Liver (tissue), 9 donors: ENCODE data around the gene C3orf49. TPM values are rescaled to one million over a fixed set of nuclear protein-coding genes. Genes with fewer than 3 reads are reported as not detected.

Experiments
- DNase-seq: peaks from one replicate; pipeline ENCODE4 v3.0.0-alpha.2; 2017; ENCODE audit warnings: low spot score
- H3K27ac ChIP-seq, 2 donors: one replicate each; pipeline ENCODE4 v1.7.0; 2013; ENCODE audit warnings: inconsistent platforms in 2 of 2, low read length in 2 of 2, control low read depth in 1 of 2, low read depth in 1 of 2, mild to moderate bottlenecking in 1 of 2
- H3K27me3 ChIP-seq, 4 donors: one replicate each; pipeline versions ENCODE4 v1.6.1 to v1.7.0; 2013; ENCODE audit warnings: low read length in 3 of 4, inconsistent platforms in 1 of 4, mild to moderate bottlenecking in 1 of 4, moderate library complexity in 1 of 4; ENCODE audit not compliant: control insufficient read depth in 4 of 4, insufficient read depth in 4 of 4
- H3K36me3 ChIP-seq, 4 donors: one replicate each; pipeline versions ENCODE4 v1.6.1 to v1.7.0; 2013; ENCODE audit warnings: low read length in 3 of 4, mild to moderate bottlenecking in 3 of 4, low read depth in 1 of 4, moderate library complexity in 1 of 4; ENCODE audit not compliant: control insufficient read depth in 4 of 4, insufficient read depth in 3 of 4
- H3K4me1 ChIP-seq, 4 donors: one replicate each; pipeline versions ENCODE4 v1.6.1 to v1.7.0; 2013; ENCODE audit warnings: low read length in 3 of 4, mild to moderate bottlenecking in 3 of 4, moderate library complexity in 1 of 4; ENCODE audit not compliant: control insufficient read depth in 4 of 4, insufficient read depth in 4 of 4
- H3K4me3 ChIP-seq, 3 donors: one replicate each; pipeline versions ENCODE4 v1.6.1 to v1.7.0; 2013; ENCODE audit warnings: low read length in 3 of 3, control low read depth in 1 of 3, low read depth in 1 of 3, mild to moderate bottlenecking in 1 of 3
- H3K9ac ChIP-seq, 2 donors: one replicate each; pipeline ENCODE4 v1.7.0; 2013; ENCODE audit warnings: low read length in 2 of 2, mild to moderate bottlenecking in 2 of 2, moderate library complexity in 2 of 2, control low read depth in 1 of 2, low read depth in 1 of 2
- H3K9me3 ChIP-seq, 4 donors: one replicate each; pipeline versions ENCODE4 v1.6.1 to v1.7.0; 2013; ENCODE audit warnings: low read length in 3 of 4; ENCODE audit not compliant: control insufficient read depth in 4 of 4
- ATF3 ChIP-seq: IDR thresholded peaks from 2 replicates; pipeline ENCODE4 v1.6.1; 2016; ENCODE audit warnings: antibody characterized with exemption
- CTCF ChIP-seq: fragments of 150-350 bp; IDR thresholded peaks from 2 replicates; pipeline ENCODE4 v1.5.1; 2017; ENCODE audit warnings: improper control_type of control experiment, low read depth, low read length; ENCODE audit not compliant: missing input control
- EGR1 ChIP-seq, 2 donors: IDR thresholded peaks; 2 replicates each; pipeline ENCODE4 v1.6.1; 2016 to 2018; ENCODE audit warnings: antibody characterized with exemption in 2 of 2, low read depth in 2 of 2
- FOXA1 ChIP-seq: IDR thresholded peaks from 2 replicates; pipeline ENCODE4 v1.6.1; 2016; ENCODE audit warnings: antibody characterized with exemption
- FOXA2 ChIP-seq: IDR thresholded peaks from 2 replicates; pipeline ENCODE4 v1.6.1; 2016; ENCODE audit warnings: antibody characterized with exemption
- GABPA ChIP-seq, 2 donors: IDR thresholded peaks in 1 of 2; conservative IDR thresholded peaks in 1 of 2; 2 replicates each; pipeline ENCODE4 v1.6.1; 2016; ENCODE audit warnings: antibody characterized with exemption in 2 of 2, mild to moderate bottlenecking in 1 of 2, moderate library complexity in 1 of 2
- HNF4A ChIP-seq, 2 donors: conservative IDR thresholded peaks; 2 replicates each; pipeline ENCODE4 v1.6.1; 2016; ENCODE audit warnings: antibody characterized with exemption in 2 of 2, mild to moderate bottlenecking in 2 of 2
- HNF4G ChIP-seq: IDR thresholded peaks from 2 replicates; pipeline ENCODE4 v1.6.1; 2016; ENCODE audit warnings: antibody characterized with exemption
- JUND ChIP-seq, 2 donors: IDR thresholded peaks; 2 replicates each; pipeline ENCODE4 v1.6.1; 2016; ENCODE audit warnings: antibody characterized with exemption in 2 of 2
- MAX ChIP-seq: IDR thresholded peaks from 2 replicates; pipeline ENCODE4 v1.6.1; 2016; ENCODE audit warnings: antibody characterized with exemption
- NR2F2 ChIP-seq: IDR thresholded peaks from 2 replicates; pipeline ENCODE4 v1.6.1; 2016; ENCODE audit warnings: antibody characterized with exemption
- REST ChIP-seq: IDR thresholded peaks from 2 replicates; pipeline ENCODE4 v1.6.1; 2016; ENCODE audit warnings: antibody characterized with exemption, mild to moderate bottlenecking
- RXRA ChIP-seq, 2 donors: IDR thresholded peaks; 2 replicates each; pipeline ENCODE4 v1.6.1; 2017 to 2018; ENCODE audit warnings: antibody characterized with exemption in 2 of 2, mild to moderate bottlenecking in 1 of 2
- SP1 ChIP-seq: IDR thresholded peaks from 2 replicates; pipeline ENCODE4 v1.6.1; 2018; ENCODE audit warnings: antibody characterized with exemption, mild to moderate bottlenecking
- TAF1 ChIP-seq: conservative IDR thresholded peaks from 2 replicates; pipeline ENCODE4 v1.6.1; 2016; ENCODE audit warnings: antibody characterized with exemption, mild to moderate bottlenecking
- YY1 ChIP-seq: IDR thresholded peaks from 2 replicates; pipeline ENCODE4 v1.6.1; 2016; ENCODE audit warnings: antibody characterized with exemption, mild to moderate bottlenecking
- ZBTB33 ChIP-seq: IDR thresholded peaks from 2 replicates; pipeline ENCODE4 v1.6.1; 2016; ENCODE audit warnings: antibody characterized with exemption
- WGBS: extraction: QIAGEN DNeasy Blood & Tissue Kit; methylation state at CpG from one replicate; pipeline ENCODE4 v1.1.7; 2013; 5-methylcytosine and 5-hydroxymethylcytosine counted together
- polyA plus RNA-seq, 2 donors: library from polyadenylated mRNA; stranded (reverse) in 1 of 2; unstranded in 1 of 2; fragments of 200-250 nt in 1 of 2; fragments of >200 nt in 1 of 2; fragmentation: Nextera tagmentation in 1 of 2; extraction: Ambion mirVana in 1 of 2; gene quantifications; one replicate each; pipeline versions ENCODE4 v1.2.1 to v1.2.3, GENCODE V29; 2013 to 2015
- total RNA-seq, 2 donors: library from RNA; depleted of rRNA; stranded (reverse); fragments of >200 nt; gene quantifications; one replicate each; pipeline ENCODE4 v1.2.3, GENCODE V29; 2014
- donor health status: healthy.
- donor health status: healthy.
- donor health status: healthy.
- donor health status: healthy.
- donor health status: healthy.

C3orf49 gene
- total and polyA plus RNA-seq, 4 donors: 0.13 TPM; not detected in 3

- H3K4me3 ChIP-seq: peak overlapping the region; percentile 69 to 100 (median 81)
- H3K36me3 ChIP-seq: no peaks in the 10 kb centered on the region
- peak; percentile 57 for DNase-seq
- no peak for TF ChIP-seq YY1
- TF ChIP-seq HNF4G: no peak
- TF ChIP-seq SP1: no peak
- no peak for TF ChIP-seq HNF4A (conservative IDR thresholded peaks at IDR 0.05)
- TF ChIP-seq TAF1: no peak
- no peak for TF ChIP-seq EGR1 (IDR thresholded peaks at IDR 0.05; ENCODE audit: low read depth in 2 of 2)
- no peak for TF ChIP-seq FOXA1
- no peak for TF ChIP-seq ZBTB33
- TF ChIP-seq REST: no peak
- TF ChIP-seq JUND (IDR thresholded peaks at IDR 0.05): no peak
- no peak for TF ChIP-seq NR2F2
- TF ChIP-seq MAX: no peak
- TF ChIP-seq GABPA (IDR thresholded peaks at IDR 0.05 in 1 of 2, conservative IDR thresholded peaks at IDR 0.05 in 1 of 2): no peak
- TF ChIP-seq FOXA2: no peak
- no peak for TF ChIP-seq RXRA (IDR thresholded peaks at IDR 0.05)
- TF ChIP-seq ATF3: no peak
- H3K27me3 ChIP-seq: no peaks in the 10 kb centered on the region
- no peaks in the 10 kb centered on the region for H3K9me3 ChIP-seq
- H3K4me1 ChIP-seq: peaks cover 0 to 13% (median 11%) of the 10 kb centered on the region in 4 donors
- peak overlapping the region; percentile 45 to 86 for H3K9ac ChIP-seq
- under 1% methylated on average over 93 of the region's 93 CpGs for WGBS
- peak overlapping the region; percentile 81 to 82 for H3K27ac ChIP-seq
Measured at GRCh38 chr3:63864008-63864964, 45.2 kb downstream of the C3orf49 start.

- Histone ChIP-seq H3K27ac (peak overlapping the region; percentile 81 to 82), H3K9me3 (no peaks in the 10 kb centered on the region), H3K4me1 (peaks cover 0 to 13% (median 11%) of the 10 kb centered on the region in 4 donors), H3K4me3 (peak overlapping the region; percentile 69 to 100 (median 81)), H3K27me3 (no peaks in the 10 kb centered on the region), H3K36me3 (no peaks in the 10 kb centered on the region), H3K9ac (peak overlapping the region; percentile 45 to 86)
- no peak for DNase-seq
- 11% methylated on average over 3 of the region's 3 CpGs for WGBS
- TF ChIP-seq SP1: no peak
- TF ChIP-seq ZBTB33: no peak
- TF ChIP-seq FOXA2: no peak
- TF ChIP-seq EGR1 (IDR thresholded peaks at IDR 0.05; ENCODE audit: low read depth in 2 of 2): no peak
- TF ChIP-seq MAX: no peak
- TF ChIP-seq RXRA (IDR thresholded peaks at IDR 0.05): no peak
- TF ChIP-seq JUND (IDR thresholded peaks at IDR 0.05): no peak
- TF ChIP-seq YY1: no peak
- no peak for TF ChIP-seq HNF4G
- TF ChIP-seq CTCF: no peak
- TF ChIP-seq FOXA1: no peak
Measured at GRCh38 chr3:63864965-63865327, 45.8 kb downstream of the C3orf49 start.
